ENCODE data around the gene CENPQ.
"Not testable (repeated sequence)": the region's sequence is repeated elsewhere in the genome, so short reads cannot be mapped to it uniquely, and the experiment has no call there.

DNA sequence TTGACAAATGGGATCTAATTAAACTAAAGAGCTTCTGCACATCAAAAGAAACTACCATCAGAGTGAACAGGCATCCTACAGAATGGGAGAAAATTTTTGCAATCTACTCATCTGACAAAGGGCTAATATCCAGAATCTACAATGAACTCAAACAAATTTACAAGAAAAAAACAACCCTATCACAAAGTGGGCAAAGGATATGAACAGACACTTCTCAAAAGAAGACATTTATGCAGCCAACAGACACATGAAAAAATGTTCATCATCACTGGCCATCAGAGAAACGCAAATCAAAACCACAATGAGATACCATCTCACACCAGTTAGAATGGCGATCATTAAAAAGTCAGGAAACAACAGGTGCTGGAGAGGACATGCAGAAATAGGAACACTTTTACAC, 13.4 kb downstream of the CENPQ start:
- not testable (repeated sequence) for TF ChIP-seq POLR2A (IDR thresholded peaks at IDR 0.05; ENCODE audit: low read length); GATA1 (IDR thresholded peaks at IDR 0.05; ENCODE audit: low read depth, low read length)
